Breast epithelium (tissue), 3 donors: Measurements from ENCODE around the gene UBE2J1.

Experiments used
- POLR2AphosphoS5 ChIP-seq, 3 donors: sonication (generic); formaldehyde crosslinking; IDR thresholded peaks; one replicate each; pipeline ENCODE4 v1.6.1; 2017; ENCODE audit warnings: antibody characterized with exemption in 3 of 3
- TF ChIP-seq, protein P1 (sequence below), 3 donors: fragments of 450-650 bp; IDR thresholded peaks; one replicate each; pipeline ENCODE4 v1.5.1; 2016 to 2017; ENCODE audit warnings: antibody characterized with exemption in 3 of 3, mild to moderate bottlenecking in 3 of 3, moderate library complexity in 3 of 3

GRCh38 chr6:89317067-89317466, 35.5 kb downstream of the UBE2J1 start:
- TF ChIP-seq POLR2AphosphoS5 (IDR thresholded peaks at IDR 0.05), result no peak
- TF ChIP-seq, protein P1, sequence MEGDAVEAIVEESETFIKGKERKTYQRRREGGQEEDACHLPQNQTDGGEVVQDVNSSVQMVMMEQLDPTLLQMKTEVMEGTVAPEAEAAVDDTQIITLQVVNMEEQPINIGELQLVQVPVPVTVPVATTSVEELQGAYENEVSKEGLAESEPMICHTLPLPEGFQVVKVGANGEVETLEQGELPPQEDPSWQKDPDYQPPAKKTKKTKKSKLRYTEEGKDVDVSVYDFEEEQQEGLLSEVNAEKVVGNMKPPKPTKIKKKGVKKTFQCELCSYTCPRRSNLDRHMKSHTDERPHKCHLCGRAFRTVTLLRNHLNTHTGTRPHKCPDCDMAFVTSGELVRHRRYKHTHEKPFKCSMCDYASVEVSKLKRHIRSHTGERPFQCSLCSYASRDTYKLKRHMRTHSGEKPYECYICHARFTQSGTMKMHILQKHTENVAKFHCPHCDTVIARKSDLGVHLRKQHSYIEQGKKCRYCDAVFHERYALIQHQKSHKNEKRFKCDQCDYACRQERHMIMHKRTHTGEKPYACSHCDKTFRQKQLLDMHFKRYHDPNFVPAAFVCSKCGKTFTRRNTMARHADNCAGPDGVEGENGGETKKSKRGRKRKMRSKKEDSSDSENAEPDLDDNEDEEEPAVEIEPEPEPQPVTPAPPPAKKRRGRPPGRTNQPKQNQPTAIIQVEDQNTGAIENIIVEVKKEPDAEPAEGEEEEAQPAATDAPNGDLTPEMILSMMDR (IDR thresholded peaks at IDR 0.05), result no peak
